HG03025 (cell line): ENCODE results near the gene ICAM3.
"Not testable (repeated sequence)": the region's sequence is repeated elsewhere in the genome, so short reads cannot be mapped to it uniquely, and the experiment has no call there.

Experiments used
- ATAC-seq: cut with Tn5 transposase; IDR thresholded peaks from one replicate; pipeline ENCODE4 v1.9.1; 2021; ENCODE audit warnings: mild to moderate bottlenecking, moderate library complexity; ENCODE audit not compliant: unreplicated experiment, low FRiP score

The ICAM3 gene

GRCh38 chr19:10339380-10339960 lies at the start of gene ICAM3:
TSS of gene ICAM3 (minus strand) at chr19:10339624. CDS start at chr19:10339614, 10 bp downstream.
- ATAC-seq = no peak

GRCh38 chr19:10388957-10389356 lies 49.5 kb upstream of the ICAM3 start:
- no peak for ATAC-seq

GRCh38 chr19:10384580-10384979 lies 45.2 kb upstream of the ICAM3 start:
- ATAC-seq = no peak

GRCh38 chr19:10383223-10383499 lies 43.7 kb upstream of the ICAM3 start:
- ATAC-seq = not testable (repeated sequence)

GRCh38 chr19:10380313-10381102 lies 41.1 kb upstream of the ICAM3 start, which contains the start of gene TYK2:
TSS of gene TYK2 (minus strand) at chr19:10380572. CDS start at chr19:10378406, 2,166 bp downstream.
- ATAC-seq = peak; percentile 88

- ATAC-seq = peak; percentile 8
These were observed 40.5 kb upstream of the ICAM3 start for GRCh38 chr19:10379880-10380312.

- no peak for ATAC-seq
These were observed 38.7 kb upstream of the ICAM3 start for GRCh38 chr19:10378124-10378523.

- not testable (repeated sequence) for ATAC-seq
These were observed 37.8 kb upstream of the ICAM3 start for GRCh38 chr19:10377140-10377640.

- no peak for ATAC-seq
These were observed 35.5 kb upstream of the ICAM3 start for GRCh38 chr19:10374931-10375330.

GRCh38 chr19:10372690-10373089 lies 33.3 kb upstream of the ICAM3 start:
- ATAC-seq = no peak

GRCh38 chr19:10368101-10368803 lies 28.8 kb upstream of the ICAM3 start:
- no peak for ATAC-seq

- ATAC-seq = not testable (repeated sequence)
These were observed 27.6 kb upstream of the ICAM3 start for GRCh38 chr19:10366950-10367512.

- no peak for ATAC-seq
These were observed 26.1 kb upstream of the ICAM3 start for GRCh38 chr19:10365518-10365917.

- no peak for ATAC-seq
These were observed 25.2 kb upstream of the ICAM3 start for GRCh38 chr19:10364644-10365043.

- ATAC-seq = no peak
These were observed 24.4 kb upstream of the ICAM3 start for GRCh38 chr19:10363789-10364281.

- no peak for ATAC-seq
These were observed 22.8 kb upstream of the ICAM3 start for GRCh38 chr19:10362259-10362658.

GRCh38 chr19:10361569-10362011 lies 22.2 kb upstream of the ICAM3 start:
- ATAC-seq = no peak

GRCh38 chr19:10356431-10356830 lies 17.0 kb upstream of the ICAM3 start:
- ATAC-seq = no peak

GRCh38 chr19:10353793-10354391 lies 14.5 kb upstream of the ICAM3 start:
- no peak for ATAC-seq
